ENCODE results near the gene NBAS.
"Not testable (repeated sequence)": the region's sequence is repeated elsewhere in the genome, so short reads cannot be mapped to it uniquely, and the experiment has no call there.

Gene NBAS

GRCh38 chr2:15298770-15299169, 262.4 kb downstream of the NBAS start:
- no peak for DNase-seq

GRCh38 chr2:15293262-15293937, 267.7 kb downstream of the NBAS start:
- no peak for DNase-seq

GRCh38 chr2:15287447-15288184, 273.5 kb downstream of the NBAS start:
- DNase-seq = no peak

- DNase-seq = no peak
These were observed 276.5 kb downstream of the NBAS start for GRCh38 chr2:15284614-15285013.

- no peak for DNase-seq
These were observed 279.5 kb downstream of the NBAS start for GRCh38 chr2:15281681-15282080.

GRCh38 chr2:15279201-15279876, 281.8 kb downstream of the NBAS start:
- DNase-seq = no peak

- no peak for DNase-seq
These were observed 282.8 kb downstream of the NBAS start for GRCh38 chr2:15278296-15278695.

- no peak for DNase-seq
These were observed 285.8 kb downstream of the NBAS start for GRCh38 chr2:15275346-15275745.

- DNase-seq = no peak
These were observed 287.7 kb downstream of the NBAS start for GRCh38 chr2:15273452-15273851.

- no peak for DNase-seq
These were observed 288.2 kb downstream of the NBAS start for GRCh38 chr2:15272942-15273341.

GRCh38 chr2:15271941-15272542, 289.1 kb downstream of the NBAS start:
- no peak for DNase-seq

GRCh38 chr2:15271276-15271675, 289.9 kb downstream of the NBAS start:
- DNase-seq = no peak

GRCh38 chr2:15269043-15269442, 292.1 kb downstream of the NBAS start:
- DNase-seq = no peak

GRCh38 chr2:15265889-15266288, 295.2 kb downstream of the NBAS start:
- DNase-seq = no peak

GRCh38 chr2:15263976-15264685, 297.0 kb downstream of the NBAS start:
- DNase-seq = no peak

- DNase-seq = no peak
These were observed 298.3 kb downstream of the NBAS start for GRCh38 chr2:15262792-15263191.

GRCh38 chr2:15260835-15261234, 300.3 kb downstream of the NBAS start:
- no peak for DNase-seq

- no peak for DNase-seq
These were observed 300.9 kb downstream of the NBAS start for GRCh38 chr2:15260196-15260595.

- DNase-seq = no peak
These were observed 301.8 kb downstream of the NBAS start for GRCh38 chr2:15259356-15259756.

GRCh38 chr2:15258385-15258784, 302.7 kb downstream of the NBAS start:
- not testable (repeated sequence) for DNase-seq

- no peak for DNase-seq
These were observed 307.3 kb downstream of the NBAS start for GRCh38 chr2:15253835-15254286.

- DNase-seq = no peak
These were observed 307.9 kb downstream of the NBAS start for GRCh38 chr2:15253247-15253646.

- DNase-seq = no peak
These were observed 309.4 kb downstream of the NBAS start for GRCh38 chr2:15251753-15252152.
